A673 (cell line): ENCODE measurements around the gene MMP24.

Experiments
- CTCF ChIP-seq: fragments of 300-800, 200-600 bp; sonication (generic); conservative IDR thresholded peaks from 2 replicates; pipeline ENCODE4 v1.5.1; 2017; ENCODE audit warnings: low read depth, mild to moderate bottlenecking, antibody characterized with exemption, low read length, moderate library complexity, mixed read lengths
- EZH2 ChIP-seq: fragments of 200-600 bp; sonication (generic); IDR thresholded peaks from 2 replicates; pipeline ENCODE4 v1.6.1; 2017; ENCODE audit warnings: borderline replicate concordance, low read depth, mild to moderate bottlenecking, mixed read lengths, antibody characterized with exemption, low read length; ENCODE audit not compliant: poor library complexity, severe bottlenecking

- TF ChIP-seq CTCF (no peak), EZH2 (no peak)
Measured at GRCh38 chr20:35298264-35298663, 71.8 kb downstream of the MMP24 start.
